A673 (cell line): ENCODE measurements around the gene INTS6. TPM values are rescaled to one million over a fixed set of nuclear protein-coding genes. Genes with fewer than 3 reads are reported as not detected.

Experiments used
- BruUV-seq: library from RNA; stranded (reverse); fragments of 400-500 nt; replicated peaks from 2 replicates; lab custom pipeline; 2021; lab: Mats Ljungman, UMichigan
- CTCF ChIA-PET: fragments of 300-600 bp; sonication (Branson Sonifier 250); formaldehyde crosslinking; loops from one replicate; lab custom pipeline; 2022; ENCODE audit warnings: antibody characterized with exemption; lab: Charles Lee
- POLR2A ChIA-PET: fragments of 300-600 bp; sonication (Branson Sonifier 250); formaldehyde crosslinking; loops from one replicate; lab custom pipeline; 2022; ENCODE audit warnings: antibody characterized with exemption; ENCODE audit not compliant: low non-redundant PET; lab: Charles Lee
- DNase-seq: peaks from one replicate; pipeline ENCODE4 v3.0.0-alpha.2; 2015; ENCODE audit warnings: low spot score
- H3K27ac ChIP-seq: fragments of 200-600 bp; sonication (generic); 2 replicates; pipeline ENCODE4 v1.5.1; 2016; ENCODE audit warnings: mixed run types, low read depth, mild to moderate bottlenecking, mixed read lengths, antibody characterized with exemption, low read length; ENCODE audit not compliant: poor library complexity, severe bottlenecking
- H3K27me3 ChIP-seq: fragments of 200-600 bp; sonication (generic); replicated peaks from 2 replicates; pipeline ENCODE4 v1.6.1; 2017; ENCODE audit warnings: mixed run types, low read depth, mild to moderate bottlenecking, mixed read lengths, antibody characterized with exemption, low read length; ENCODE audit not compliant: insufficient read depth, poor library complexity
- H3K36me3 ChIP-seq: fragments of 200-600 bp; sonication (generic); 2 replicates; pipeline ENCODE4 v1.6.1; 2016; ENCODE audit warnings: mixed run types, mild to moderate bottlenecking, mixed read lengths, antibody characterized with exemption, low read length; ENCODE audit not compliant: insufficient read depth, poor library complexity, severe bottlenecking
- H3K4me1 ChIP-seq: fragments of 200-600 bp; sonication (generic); 2 replicates; pipeline ENCODE4 v1.6.1; 2017; ENCODE audit warnings: mixed run types, mild to moderate bottlenecking, mixed read lengths, antibody characterized with exemption, low read length; ENCODE audit not compliant: insufficient read depth, poor library complexity, severe bottlenecking
- H3K4me3 ChIP-seq: fragments of 200-600 bp; sonication (generic); 2 replicates; pipeline ENCODE4 v1.5.1; 2016; ENCODE audit warnings: low read depth, mixed run types, mild to moderate bottlenecking, mixed read lengths, low read length; ENCODE audit not compliant: poor library complexity, severe bottlenecking
- H3K9me3 ChIP-seq: fragments of 200-600 bp; sonication (generic); 2 replicates; pipeline ENCODE4 v1.6.1; 2016; ENCODE audit warnings: mixed run types, low read depth, mild to moderate bottlenecking, mixed read lengths, antibody characterized with exemption, low read length; ENCODE audit not compliant: poor library complexity, severe bottlenecking
- EZH2 ChIP-seq: fragments of 200-600 bp; sonication (generic); IDR thresholded peaks from 2 replicates; pipeline ENCODE4 v1.6.1; 2017; ENCODE audit warnings: borderline replicate concordance, low read depth, mild to moderate bottlenecking, mixed read lengths, antibody characterized with exemption, low read length; ENCODE audit not compliant: poor library complexity, severe bottlenecking
- intact Hi-C: fragments of 100-400 bp; cut with micrococcal nuclease; formaldehyde crosslinking; loops from one replicate; pipeline ENCODE4 v1.10.0; 2022; ENCODE audit not compliant: unreplicated experiment
- total RNA-seq: library from RNA; stranded (reverse); gene quantifications from 2 replicates; pipeline ENCODE4 v1.2.3, GENCODE V29; 2021
- TF ChIP-seq, protein P1 (sequence below): fragments of 300-800, 200-600 bp; sonication (generic); conservative IDR thresholded peaks from 2 replicates; pipeline ENCODE4 v1.5.1; 2017; ENCODE audit warnings: low read depth, mild to moderate bottlenecking, antibody characterized with exemption, low read length, moderate library complexity, mixed read lengths

The INTS6 gene
- total RNA-seq, 1 experiment from 2014 or later: 90.4 TPM

DNA sequence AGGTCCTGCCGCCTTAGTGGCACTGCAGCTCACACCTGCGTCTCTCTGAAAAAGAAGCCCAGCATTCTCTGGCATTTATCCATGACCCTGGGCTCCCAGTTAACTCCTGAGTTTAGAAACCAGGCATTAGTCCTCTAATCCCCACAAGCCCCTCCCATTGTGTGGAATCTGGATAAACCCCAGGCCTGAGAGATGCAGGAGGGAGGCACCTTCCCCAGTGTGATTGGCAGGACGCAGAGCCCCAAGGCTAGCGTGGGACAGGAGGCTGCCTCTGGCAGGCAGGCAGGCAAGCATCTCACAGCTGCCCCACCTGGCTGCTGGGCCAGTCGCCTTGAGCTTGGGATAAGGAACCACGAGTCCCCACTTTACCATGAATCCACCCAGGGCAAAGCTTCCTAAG lies 124.3 kb downstream of the INTS6 start:
- TF ChIP-seq, protein P1, sequence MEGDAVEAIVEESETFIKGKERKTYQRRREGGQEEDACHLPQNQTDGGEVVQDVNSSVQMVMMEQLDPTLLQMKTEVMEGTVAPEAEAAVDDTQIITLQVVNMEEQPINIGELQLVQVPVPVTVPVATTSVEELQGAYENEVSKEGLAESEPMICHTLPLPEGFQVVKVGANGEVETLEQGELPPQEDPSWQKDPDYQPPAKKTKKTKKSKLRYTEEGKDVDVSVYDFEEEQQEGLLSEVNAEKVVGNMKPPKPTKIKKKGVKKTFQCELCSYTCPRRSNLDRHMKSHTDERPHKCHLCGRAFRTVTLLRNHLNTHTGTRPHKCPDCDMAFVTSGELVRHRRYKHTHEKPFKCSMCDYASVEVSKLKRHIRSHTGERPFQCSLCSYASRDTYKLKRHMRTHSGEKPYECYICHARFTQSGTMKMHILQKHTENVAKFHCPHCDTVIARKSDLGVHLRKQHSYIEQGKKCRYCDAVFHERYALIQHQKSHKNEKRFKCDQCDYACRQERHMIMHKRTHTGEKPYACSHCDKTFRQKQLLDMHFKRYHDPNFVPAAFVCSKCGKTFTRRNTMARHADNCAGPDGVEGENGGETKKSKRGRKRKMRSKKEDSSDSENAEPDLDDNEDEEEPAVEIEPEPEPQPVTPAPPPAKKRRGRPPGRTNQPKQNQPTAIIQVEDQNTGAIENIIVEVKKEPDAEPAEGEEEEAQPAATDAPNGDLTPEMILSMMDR: no peak
- TF ChIP-seq EZH2: no peak
- Histone ChIP-seq H3K4me3 (no peak overlapping the region), H3K27ac (no peak overlapping the region), H3K4me1 (no peaks in the 10 kb centered on the region), H3K27me3 (no peaks in the 10 kb centered on the region), H3K9me3 (no peaks in the 10 kb centered on the region), H3K36me3 (no peaks in the 10 kb centered on the region)
- CTCF ChIA-PET: no interaction called here
- no TSS peak for BruUV-seq
- intact Hi-C loops: no loop called here
- POLR2A ChIA-PET: no interaction called here
- no peak for DNase-seq

DNA sequence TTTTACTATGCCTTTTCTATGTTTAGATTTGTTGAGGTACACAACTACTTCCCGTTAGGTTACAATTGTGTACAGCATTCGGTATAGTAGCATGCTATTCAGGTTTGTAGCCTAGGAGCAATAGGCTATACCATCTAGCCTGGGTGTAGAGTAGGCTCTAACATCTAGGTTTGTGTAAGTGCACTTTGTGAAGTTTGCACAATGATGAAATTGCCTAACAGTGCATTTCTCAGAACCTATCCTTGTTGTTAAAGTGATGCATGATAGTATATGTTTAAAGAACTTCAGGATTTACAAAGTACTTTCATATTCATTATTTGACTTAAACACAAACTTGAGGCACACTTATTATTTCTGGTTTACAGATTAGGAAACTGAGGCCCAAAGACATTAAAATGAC lies 124.9 kb downstream of the INTS6 start:
- Histone ChIP-seq H3K4me3 (no peak overlapping the region), H3K4me1 (no peaks in the 10 kb centered on the region), H3K9me3 (no peaks in the 10 kb centered on the region), H3K36me3 (no peaks in the 10 kb centered on the region), H3K27ac (no peak overlapping the region), H3K27me3 (no peaks in the 10 kb centered on the region)
- BruUV-seq: no TSS peak
- no peak for DNase-seq
- CTCF ChIA-PET: no interaction called here
- intact Hi-C loops: no loop called here
- TF ChIP-seq EZH2: no peak
- TF ChIP-seq, protein P1: no peak
- POLR2A ChIA-PET: no interaction called here

DNA sequence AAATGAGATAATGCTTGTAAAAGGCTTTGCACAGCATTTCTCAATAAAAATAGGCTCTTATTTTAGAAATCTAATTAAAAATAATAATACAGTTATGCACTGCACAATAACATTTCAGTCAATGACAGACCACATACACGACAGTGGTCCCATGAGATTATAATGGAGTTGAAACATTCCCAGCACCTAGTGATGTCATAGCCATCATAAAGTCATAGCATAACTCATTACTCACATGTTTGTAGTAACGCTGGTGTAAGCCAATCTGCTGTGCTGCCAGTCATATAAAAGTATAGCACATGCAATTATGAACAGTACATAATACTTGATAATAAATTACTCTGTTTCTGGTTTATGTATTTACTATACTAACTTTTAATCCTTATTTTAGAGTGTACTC lies 126.1 kb downstream of the INTS6 start:
- no peak for DNase-seq
- H3K4me3 ChIP-seq: no peak overlapping the region
- no peak overlapping the region for H3K27ac ChIP-seq
- BruUV-seq: no TSS peak
- H3K4me1 ChIP-seq: peaks cover 4% of the 10 kb centered on the region
- TF ChIP-seq, protein P1: no peak
- no peak for TF ChIP-seq EZH2
- POLR2A ChIA-PET: no interaction called here
- no peaks in the 10 kb centered on the region for H3K36me3 ChIP-seq
- CTCF ChIA-PET: no interaction called here
- H3K27me3 ChIP-seq: no peaks in the 10 kb centered on the region
- H3K9me3 ChIP-seq: no peaks in the 10 kb centered on the region
- intact Hi-C loops: no loop called here
